ENCODE measurements around the gene ARL16. TPM values are rescaled to one million over a fixed set of nuclear protein-coding genes. Genes with fewer than 3 reads are reported as not detected.

Gene ARL16
- total RNA-seq, 1 donor from 2014 or later = 43.3 TPM

DNA sequence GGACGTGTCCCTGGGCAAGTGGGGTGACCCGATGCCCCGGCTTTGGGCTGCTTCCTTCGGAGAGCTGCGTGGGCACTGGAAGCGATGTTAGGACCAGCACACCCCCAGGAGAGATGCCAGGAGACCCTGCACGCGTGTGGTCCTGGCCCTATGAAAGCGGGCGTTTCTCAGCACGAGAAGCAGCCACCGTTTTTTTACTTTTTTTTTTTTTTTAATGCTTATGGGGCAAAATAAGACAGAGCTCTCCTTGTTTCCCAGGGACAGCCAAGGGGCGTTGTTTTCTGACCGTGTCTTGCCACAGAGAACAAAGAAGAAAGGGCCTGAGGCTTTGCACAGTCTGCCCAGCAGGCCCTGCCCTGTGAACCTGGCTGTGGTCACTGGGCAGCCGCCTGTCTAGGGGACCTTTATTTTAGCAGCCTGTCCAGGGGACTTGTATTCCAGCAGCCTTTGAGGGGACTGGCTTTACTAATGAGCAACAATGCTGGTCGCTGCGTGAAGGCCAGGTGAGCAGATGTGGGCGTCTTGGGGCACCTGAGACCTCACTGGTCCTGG, 29.5 kb upstream of the ARL16 start:
- DNase-seq (ENCODE audit: low read depth, low spot score) = no peak

- no peak for DNase-seq (ENCODE audit: low read depth, low spot score)
These were observed 28.9 kb upstream of the ARL16 start for GRCh38 chr17:81712468-81713003.

DNA sequence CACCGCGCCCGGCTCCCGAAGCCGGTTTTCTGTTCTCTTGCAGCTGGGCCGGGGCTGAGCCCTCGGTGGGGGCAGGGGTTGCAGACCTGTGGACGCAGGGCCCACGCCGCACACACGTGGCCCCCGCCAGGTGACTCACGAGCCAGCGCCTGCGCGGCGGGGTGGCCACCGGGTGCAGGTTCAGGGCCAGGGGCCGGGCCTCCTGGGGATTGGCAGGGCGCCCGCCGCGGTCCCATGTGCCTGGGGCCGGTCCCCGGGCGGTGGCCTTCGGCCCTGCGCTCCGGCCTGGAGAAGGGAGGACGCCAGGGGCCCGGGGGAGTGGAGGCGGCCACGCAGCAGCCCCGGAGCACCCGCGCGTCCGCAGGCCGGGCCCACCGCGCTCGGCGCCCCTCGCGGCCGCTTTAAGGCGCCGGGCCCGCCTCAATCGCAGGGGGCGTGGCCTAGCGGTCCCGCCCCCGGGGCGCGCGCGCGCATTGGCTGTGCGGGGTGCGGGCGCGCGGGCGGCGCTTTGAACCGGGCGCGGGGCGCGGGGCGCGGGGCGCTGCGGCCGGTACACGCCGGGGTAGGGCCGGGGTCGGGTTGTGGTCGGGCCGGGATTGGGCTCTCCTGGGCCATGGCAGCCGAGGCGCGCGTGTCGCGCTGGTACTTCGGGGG, 28.3 kb upstream of the ARL16 start, which contains the start of gene SLC25A10:
Gene SLC25A10 (plus strand): TSS at position 471 of the 654 bp plus-strand sequence. CDS start 143 bp downstream, at position 614.
- no peak for DNase-seq (ENCODE audit: low read depth, low spot score)

DNA sequence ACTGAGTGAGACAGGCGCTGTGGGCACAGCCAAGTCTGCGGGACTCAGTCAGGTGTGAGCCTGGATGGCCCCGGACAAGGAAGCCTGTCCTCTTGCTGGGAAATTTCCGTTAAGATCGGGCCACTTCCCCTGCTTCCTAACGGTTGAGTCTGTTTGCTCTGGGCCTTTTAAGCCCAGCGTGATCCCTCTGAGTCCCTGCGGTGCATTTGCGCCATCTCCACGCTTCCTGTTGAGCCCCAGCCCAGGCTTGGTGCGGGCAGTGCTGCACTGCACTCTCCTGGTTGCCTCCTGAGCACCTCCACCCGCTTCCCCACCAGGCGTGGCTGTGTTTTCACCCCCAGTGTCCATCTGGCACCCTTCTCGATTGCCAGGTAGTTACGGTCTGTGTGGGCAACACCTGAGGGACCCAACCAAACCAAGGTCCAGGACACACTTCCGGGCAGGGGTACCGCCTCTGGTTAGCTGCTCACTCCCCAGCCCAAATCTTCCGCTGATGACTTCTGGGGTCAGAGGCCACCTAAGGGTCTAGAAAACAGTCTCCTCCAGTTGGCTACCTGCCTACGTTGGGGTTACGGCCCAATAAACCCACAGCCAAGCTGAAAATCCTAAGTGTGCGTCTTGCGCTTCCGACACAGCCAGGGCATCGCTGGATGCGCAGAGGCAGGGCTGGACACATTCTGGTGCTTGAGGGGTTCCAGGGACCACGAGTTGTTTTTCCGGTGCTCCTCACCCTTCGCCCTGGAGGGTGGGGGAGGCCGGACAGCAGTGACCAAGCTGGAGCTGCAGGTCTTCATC, 27.1 kb upstream of the ARL16 start:
- no peak for DNase-seq (ENCODE audit: low read depth, low spot score)

- no peak for DNase-seq (ENCODE audit: low read depth, low spot score)
These were observed 25.2 kb upstream of the ARL16 start for GRCh38 chr17:81708739-81709185.

DNA sequence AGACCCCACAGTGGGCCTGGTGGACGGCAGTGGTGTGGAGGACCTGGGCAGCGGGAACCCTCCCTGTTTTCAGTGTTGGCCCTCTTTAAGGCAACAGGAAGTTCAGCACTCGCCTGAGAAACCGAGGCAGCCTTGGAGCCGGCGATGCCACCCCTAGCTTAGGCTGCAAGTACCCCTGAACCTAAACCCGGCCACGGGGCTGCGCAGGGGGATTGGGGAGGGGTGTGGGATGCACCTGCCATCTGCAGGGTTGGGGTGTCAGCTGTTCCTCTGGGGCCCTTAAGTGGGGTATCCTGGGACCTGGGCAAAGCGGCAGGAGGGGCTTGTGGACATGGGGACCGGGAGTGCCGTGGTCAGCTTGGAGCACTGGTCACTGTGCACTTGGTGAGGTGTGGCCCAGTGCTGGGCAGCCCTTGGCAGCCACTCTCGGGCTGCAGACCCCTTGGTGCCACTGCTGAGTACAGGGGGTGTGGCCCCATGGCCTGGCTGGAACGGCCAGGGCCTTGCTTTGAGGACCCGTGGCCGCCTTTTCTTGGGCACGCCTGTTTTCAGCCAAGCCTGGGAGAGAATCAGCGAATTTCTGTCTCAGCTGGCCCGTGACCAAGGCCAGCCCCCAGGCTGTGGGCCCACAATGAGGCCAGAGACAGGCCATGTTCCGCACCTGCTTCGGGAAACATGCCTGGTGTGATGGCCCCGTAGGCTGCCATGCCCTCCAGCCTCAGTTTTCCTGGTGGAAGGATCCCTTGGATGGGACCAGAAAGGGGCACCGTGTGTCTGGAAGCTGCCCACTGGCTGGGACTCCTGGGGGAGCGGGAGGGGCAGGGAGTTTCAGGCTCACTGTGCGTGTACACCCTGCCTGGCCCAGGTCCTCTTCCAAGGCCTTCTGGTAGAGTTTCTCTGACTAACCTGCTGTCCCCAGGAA, 24.4 kb upstream of the ARL16 start:
- no peak for DNase-seq (ENCODE audit: low read depth, low spot score)

- DNase-seq (ENCODE audit: low read depth, low spot score) = no peak
These were observed 23.4 kb upstream of the ARL16 start for GRCh38 chr17:81706757-81707624.

DNA sequence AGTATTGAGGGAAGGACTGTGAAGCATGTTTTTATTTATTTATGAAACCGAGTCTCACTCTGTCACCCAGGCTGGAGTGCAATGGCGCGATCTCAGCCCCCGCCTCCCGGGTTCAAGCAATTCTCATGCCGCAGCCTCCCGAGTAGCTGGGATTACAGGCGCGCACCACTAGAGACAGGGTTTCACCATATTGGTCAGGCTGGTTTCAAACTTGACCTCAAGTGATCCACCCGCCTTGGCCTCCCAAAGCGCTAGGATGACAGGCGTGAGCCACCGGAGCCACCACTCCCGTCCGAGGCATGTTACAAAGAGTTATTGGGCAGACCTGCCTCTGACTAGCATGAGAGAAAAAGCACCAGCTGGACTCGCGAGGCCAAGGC, 22.6 kb upstream of the ARL16 start:
- DNase-seq (ENCODE audit: low read depth, low spot score) = no peak

- no peak for DNase-seq (ENCODE audit: low read depth, low spot score)
These were observed 22.1 kb upstream of the ARL16 start for GRCh38 chr17:81705518-81706231.

GRCh38 chr17:81703747-81704654, 20.4 kb upstream of the ARL16 start:
- no peak for DNase-seq (ENCODE audit: low read depth, low spot score)

DNA sequence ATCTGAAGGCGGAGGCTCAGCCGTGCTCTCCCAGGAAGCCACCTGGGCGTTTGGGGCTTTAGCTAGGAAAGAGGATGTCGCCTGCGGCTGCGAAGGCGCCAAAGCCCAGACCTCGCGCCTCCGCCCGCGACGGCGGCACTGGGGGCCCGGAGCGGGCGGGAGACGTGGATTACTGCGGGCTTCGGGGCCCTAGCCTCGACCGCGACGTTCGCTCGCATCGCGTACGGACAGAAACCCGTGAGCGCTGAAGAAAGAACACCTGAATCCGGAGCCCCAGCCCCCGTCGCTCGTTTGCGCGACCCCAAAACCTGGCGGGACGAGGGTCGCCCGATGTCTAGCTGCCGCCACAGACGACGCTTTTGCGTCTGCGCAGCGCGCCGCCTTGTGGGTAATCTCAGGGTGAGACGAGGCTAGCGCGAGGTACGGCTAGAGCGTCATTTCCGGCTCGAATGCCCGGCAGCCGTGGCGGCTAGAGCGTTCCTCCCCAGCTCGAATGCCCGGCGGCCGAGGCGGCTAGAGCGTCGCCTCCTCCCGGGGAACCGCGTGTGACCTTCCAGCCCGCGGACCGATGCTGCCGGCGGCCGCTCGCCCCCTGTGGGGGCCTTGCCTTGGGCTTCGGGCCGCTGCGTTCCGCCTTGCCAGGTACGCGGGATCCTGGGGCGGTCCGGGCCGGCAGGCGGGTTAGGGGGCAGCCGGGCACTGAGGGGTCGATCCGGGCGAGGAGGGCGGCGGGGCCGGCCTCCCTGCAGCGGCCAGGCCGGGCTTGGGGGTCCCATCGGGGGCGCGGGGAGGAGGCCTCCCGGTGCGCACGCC, 19.5 kb upstream of the ARL16 start, which contains the start of gene MRPL12:
Gene MRPL12 (plus strand): TSS at position 434 of the 813 bp plus-strand sequence. CDS start 135 bp downstream, at position 569.
- peak; percentile 69 for DNase-seq (ENCODE audit: low read depth, low spot score)

DNA sequence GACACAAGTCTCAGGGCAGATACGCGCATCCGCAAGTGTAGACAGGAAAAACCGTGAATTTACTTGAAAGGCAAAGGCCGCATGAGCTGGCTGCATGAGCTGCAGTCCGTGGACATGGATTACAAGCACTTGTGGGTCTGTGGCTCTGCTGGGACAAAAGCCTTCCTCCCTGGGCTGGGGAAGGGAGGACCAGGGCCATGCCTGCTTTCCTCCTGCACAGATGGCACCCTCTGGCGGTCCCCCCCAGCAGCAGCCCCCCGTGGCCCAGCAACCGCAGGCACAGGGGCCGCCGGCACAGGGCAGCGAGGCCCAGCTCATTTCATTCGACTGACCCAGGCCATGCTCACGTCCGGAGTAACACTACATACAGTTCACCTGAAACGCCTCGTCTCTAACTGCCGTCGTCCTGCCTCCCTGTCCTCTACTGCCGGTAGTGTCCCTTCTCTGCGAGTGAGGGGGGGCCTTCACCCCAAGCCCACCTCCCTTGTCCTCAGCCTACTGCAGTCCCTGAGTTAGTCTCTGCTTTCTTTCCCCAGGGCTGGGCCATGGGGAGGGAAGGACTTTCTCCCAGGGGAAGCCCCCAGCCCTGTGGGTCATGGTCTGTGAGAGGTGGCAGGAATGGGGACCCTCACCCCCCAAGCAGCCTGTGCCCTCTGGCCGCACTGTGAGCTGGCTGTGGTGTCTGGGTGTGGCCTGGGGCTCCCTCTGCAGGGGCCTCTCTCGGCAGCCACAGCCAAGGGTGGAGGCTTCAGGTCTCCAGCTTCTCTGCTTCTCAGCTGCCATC, 17.9 kb upstream of the ARL16 start:
- DNase-seq (ENCODE audit: low read depth, low spot score) = no peak

DNA sequence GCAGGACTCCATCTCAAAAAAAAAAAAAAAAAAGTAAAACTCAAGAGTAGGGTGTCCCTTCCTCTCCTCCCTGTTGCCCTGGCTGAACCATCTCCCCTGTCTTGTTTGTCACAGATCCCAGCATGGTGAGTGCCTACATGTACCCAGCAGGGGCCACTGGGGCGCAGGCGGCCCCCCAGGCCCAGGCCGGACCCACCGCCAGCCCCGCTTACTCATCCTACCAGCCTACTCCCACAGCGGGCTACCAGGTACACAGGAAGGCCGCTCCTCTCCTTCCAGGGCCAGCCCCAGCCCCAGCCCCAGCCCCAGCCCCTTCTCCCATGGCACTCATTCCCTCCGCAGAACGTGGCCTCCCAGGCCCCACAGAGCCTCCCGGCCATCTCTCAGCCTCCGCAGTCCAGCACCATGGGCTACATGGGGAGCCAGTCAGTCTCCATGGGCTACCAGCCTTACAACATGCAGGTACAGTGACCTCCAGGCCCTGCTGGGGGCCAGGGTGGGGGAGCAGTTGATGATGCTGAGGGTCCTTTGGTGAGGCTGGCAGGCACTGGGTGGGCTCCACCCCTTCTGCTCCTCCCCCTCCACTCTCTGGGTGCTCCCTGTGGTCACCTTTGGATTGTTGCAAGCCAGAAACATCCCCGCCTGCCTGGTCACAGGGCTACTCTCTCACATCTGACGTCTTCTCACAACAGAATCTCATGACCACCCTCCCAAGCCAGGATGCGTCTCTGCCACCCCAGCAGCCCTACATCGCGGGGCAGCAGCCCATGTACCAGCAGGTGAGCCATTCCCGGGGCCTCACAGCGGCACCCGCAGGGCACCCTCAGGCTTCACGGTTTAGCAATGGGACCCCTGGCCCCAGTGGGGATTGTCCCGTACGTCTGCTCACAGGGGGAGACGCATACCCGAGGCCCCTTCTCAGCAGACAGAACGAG, 17.0 kb upstream of the ARL16 start:
- no peak for DNase-seq (ENCODE audit: low read depth, low spot score)

DNA sequence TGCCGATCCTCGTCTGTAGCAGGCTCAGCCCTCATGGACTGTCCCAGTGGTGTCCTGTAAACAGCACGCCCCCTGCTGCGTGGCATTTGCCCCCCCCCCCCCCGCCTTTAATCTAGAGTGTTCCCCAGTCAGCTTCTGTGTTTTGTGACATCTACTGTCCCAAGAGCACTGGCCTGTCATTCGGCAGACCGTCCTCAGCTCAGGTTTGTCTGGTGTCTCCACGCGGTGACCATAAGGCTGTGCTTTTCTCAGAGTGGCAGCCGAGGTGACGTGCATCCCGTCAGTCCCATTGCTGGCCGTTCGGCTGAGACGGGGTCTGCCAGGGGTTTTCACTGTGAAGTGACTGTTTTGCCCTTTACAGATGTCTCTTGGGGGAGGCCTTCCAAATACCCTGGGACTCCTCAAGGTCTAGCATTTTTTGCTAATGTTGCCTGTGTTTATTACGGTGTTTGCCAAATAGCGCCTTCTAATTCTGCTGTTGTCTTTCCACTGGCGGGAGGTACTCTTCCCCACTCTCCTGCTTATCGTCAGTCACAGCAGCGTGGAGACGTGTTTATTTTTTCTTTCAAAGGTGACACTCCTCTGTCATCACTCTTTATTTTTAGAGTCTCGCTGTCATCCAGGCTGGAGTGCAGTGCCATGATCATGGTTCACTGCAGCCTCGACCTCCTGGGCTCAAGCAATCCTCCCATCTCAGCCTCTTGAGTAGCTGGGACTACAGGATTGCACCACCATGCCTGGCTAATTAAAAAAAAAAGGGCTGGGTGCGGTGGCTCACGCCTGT, 13.9 kb upstream of the ARL16 start:
- no peak for DNase-seq (ENCODE audit: low read depth, low spot score)
